ENCODE results near the gene RYR1. TPM values are rescaled to one million over a fixed set of nuclear protein-coding genes. Genes with fewer than 3 reads are reported as not detected.
A peak's percentile ranks its signal among the peaks of the same experiment; 100 is the strongest.

RYR1 gene
- total and polyA plus RNA-seq, 2 donors from 2014 or later = 0.69 to 2.8 TPM

- peak overlapping the region; percentile 82 to 88 for H3K27ac ChIP-seq (ENCODE audit: low read depth in 2 of 2, low read length in 2 of 2)
- FAIRE-seq = no peak
- intact Hi-C loops (cut with DNase I) = loop anchor here (10.0 kb wide), 1 partner anchor 225 kb away; no protein-coding TSS in a partner anchor
Measured at GRCh38 chr19:38619361-38620174, 186.1 kb downstream of the RYR1 start.

GRCh38 chr19:38624822-38625221 is 191.3 kb downstream of the RYR1 start:
- H3K36me3 ChIP-seq (ENCODE audit: control insufficient read depth in 2 of 3, insufficient read depth in 3 of 3, low read length in 3 of 3) = peaks cover 4 to 46% (median 33%) of the 10 kb centered on the region in 3 donors

More at GRCh38 chr19:38619361-38620174, 186.1 kb downstream of the RYR1 start:
- no peaks in the 10 kb centered on the region for H3K9me3 ChIP-seq (ENCODE audit: control insufficient read depth in 2 of 3, insufficient read depth in 1 of 3, low read length in 3 of 3)
- peaks cover 4 to 26% (median 17%) of the 10 kb centered on the region in 3 donors for H3K36me3 ChIP-seq (ENCODE audit: control insufficient read depth in 2 of 3, insufficient read depth in 3 of 3, low read length in 3 of 3)
- peaks cover 2 to 18% (median 10%) of the 10 kb centered on the region in 3 donors for H3K4me1 ChIP-seq (ENCODE audit: control insufficient read depth in 2 of 3, insufficient read depth in 2 of 3, low read depth in 1 of 3, low read length in 3 of 3)
- H3K9ac ChIP-seq (ENCODE audit: low read length in 3 of 3) = peak overlapping the region; percentile 92 to 96 (median 96)
- no peak for TF ChIP-seq CTCF (IDR thresholded peaks at IDR 0.05; ENCODE audit: borderline replicate concordance, extremely low read depth, insufficient read depth)
- no peaks in the 10 kb centered on the region for H3K27me3 ChIP-seq (ENCODE audit: control insufficient read depth, insufficient read depth, low read length)
- H3K4me3 ChIP-seq (ENCODE audit: low read length in 3 of 3) = peak overlapping the region; percentile 97 to 100 (median 98)
- DNase-seq = no peak

GRCh38 chr19:38626401-38626800 is 192.9 kb downstream of the RYR1 start:
- no peak for TF ChIP-seq CTCF (IDR thresholded peaks at IDR 0.05; ENCODE audit: borderline replicate concordance, extremely low read depth, insufficient read depth)
- intact Hi-C loops (cut with DNase I) = loop anchor here (10.0 kb wide), 1 partner anchor 232 kb away; no protein-coding TSS in a partner anchor
- no peak overlapping the region for H3K27ac ChIP-seq (ENCODE audit: low read depth in 2 of 2, low read length in 2 of 2)
- no peaks in the 10 kb centered on the region for H3K4me1 ChIP-seq (ENCODE audit: control insufficient read depth in 2 of 3, insufficient read depth in 2 of 3, low read depth in 1 of 3, low read length in 3 of 3)
- no peak overlapping the region for H3K9ac ChIP-seq (ENCODE audit: low read length in 3 of 3)
- H3K9me3 ChIP-seq (ENCODE audit: control insufficient read depth in 2 of 3, insufficient read depth in 1 of 3, low read length in 3 of 3) = no peaks in the 10 kb centered on the region
- DNase-seq (no peak), FAIRE-seq (no peak)
- H3K36me3 ChIP-seq (ENCODE audit: control insufficient read depth in 2 of 3, insufficient read depth in 3 of 3, low read length in 3 of 3) = peaks cover 3 to 39% (median 27%) of the 10 kb centered on the region in 3 donors
- no peak overlapping the region for H3K4me3 ChIP-seq (ENCODE audit: low read length in 3 of 3)
- no peaks in the 10 kb centered on the region for H3K27me3 ChIP-seq (ENCODE audit: control insufficient read depth, insufficient read depth, low read length)

More at GRCh38 chr19:38624822-38625221, 191.3 kb downstream of the RYR1 start:
- Histone ChIP-seq H3K27me3 (ENCODE audit: control insufficient read depth, insufficient read depth, low read length) (no peaks in the 10 kb centered on the region), H3K4me1 (ENCODE audit: control insufficient read depth in 2 of 3, insufficient read depth in 2 of 3, low read depth in 1 of 3, low read length in 3 of 3) (peaks cover 2 to 6% (median 3%) of the 10 kb centered on the region in 3 donors), H3K9me3 (ENCODE audit: control insufficient read depth in 2 of 3, insufficient read depth in 1 of 3, low read length in 3 of 3) (no peaks in the 10 kb centered on the region), H3K9ac (ENCODE audit: low read length in 3 of 3) (no peak overlapping the region), H3K4me3 (ENCODE audit: low read length in 3 of 3) (no peak overlapping the region), H3K27ac (ENCODE audit: low read depth in 2 of 2, low read length in 2 of 2) (no peak overlapping the region)
- DNase-seq (no peak), FAIRE-seq (no peak)
- intact Hi-C loops (cut with DNase I) = loop anchor here (10.0 kb wide), 1 partner anchor 230 kb away; no protein-coding TSS in a partner anchor
- no peak for TF ChIP-seq CTCF (IDR thresholded peaks at IDR 0.05; ENCODE audit: borderline replicate concordance, extremely low read depth, insufficient read depth)
